Activated CD8-positive, alpha-beta T cell treated with anti-CD3 and anti-CD28 coated beads, Interleukin-2, amount 10 ng/mL, durations not matched to agents 7 days and 5 days (primary cell): ENCODE results near the gene RICTOR. TPM values are rescaled to one million over a fixed set of nuclear protein-coding genes. Genes with fewer than 3 reads are reported as not detected.

Experiments used
- ATAC-seq: fragments of 150-1000 bp; cut with Tn5 transposase; one replicate; pipeline ENCODE4 v1.10.0; 2021; ENCODE audit warnings: moderate library complexity
- CTCF ChIA-PET: fragments of 350-600 bp; sonication (Branson Sonifier 250); formaldehyde crosslinking; loops from one replicate; lab custom pipeline; 2021; ENCODE audit warnings: antibody characterized with exemption; lab: Charles Lee
- POLR2A ChIA-PET: fragments of 350-600 bp; sonication (Branson Sonifier 250); formaldehyde crosslinking; loops from one replicate; lab custom pipeline; 2021; ENCODE audit warnings: antibody characterized with exemption; lab: Charles Lee
- DNase-seq: peaks from one replicate; pipeline ENCODE4 v3.0.0-alpha.2; 2020
- H3K27ac Mint-ChIP-seq: one replicate; pipeline ENCODE4 v1.8.0; 2021; ENCODE audit warnings: mild to moderate bottlenecking, mixed read lengths
- H3K27me3 Mint-ChIP-seq: one replicate; pipeline ENCODE4 v1.8.0; 2021; ENCODE audit warnings: low read depth, mixed read lengths
- H3K36me3 Mint-ChIP-seq: one replicate; pipeline ENCODE4 v1.8.0; 2021; ENCODE audit warnings: low read depth, mixed read lengths
- H3K4me1 Mint-ChIP-seq: one replicate; pipeline ENCODE4 v1.8.0; 2021; ENCODE audit warnings: low read depth, mixed read lengths
- H3K4me3 Mint-ChIP-seq: one replicate; pipeline ENCODE4 v1.8.0; 2021; ENCODE audit warnings: mild to moderate bottlenecking, mixed read lengths
- H3K9me3 Mint-ChIP-seq: one replicate; pipeline ENCODE4 v1.8.0; 2022; ENCODE audit warnings: mixed read lengths; ENCODE audit not compliant: insufficient read depth
- total RNA-seq, 2 experiments: library from RNA; stranded (reverse); gene quantifications; one replicate each; pipeline ENCODE4 v1.2.3, GENCODE V29; 2021

The RICTOR gene
- total RNA-seq, 2 experiments from 2014 or later: 38.8 to 41.6 TPM

GRCh38 chr5:38926121-38926520 lies 148.1 kb downstream of the RICTOR start:
- Mint-ChIP-seq H3K27me3 (peaks cover 45% of the 10 kb centered on the region), H3K36me3 (no peaks in the 10 kb centered on the region), H3K4me3 (no peak overlapping the region), H3K27ac (no peak overlapping the region), H3K9me3 (no peaks in the 10 kb centered on the region), H3K4me1 (no peaks in the 10 kb centered on the region)
- ChIA-PET POLR2A (no interaction called here), CTCF (no interaction called here)
- DNase-seq (no peak), ATAC-seq (no peak)

DNA sequence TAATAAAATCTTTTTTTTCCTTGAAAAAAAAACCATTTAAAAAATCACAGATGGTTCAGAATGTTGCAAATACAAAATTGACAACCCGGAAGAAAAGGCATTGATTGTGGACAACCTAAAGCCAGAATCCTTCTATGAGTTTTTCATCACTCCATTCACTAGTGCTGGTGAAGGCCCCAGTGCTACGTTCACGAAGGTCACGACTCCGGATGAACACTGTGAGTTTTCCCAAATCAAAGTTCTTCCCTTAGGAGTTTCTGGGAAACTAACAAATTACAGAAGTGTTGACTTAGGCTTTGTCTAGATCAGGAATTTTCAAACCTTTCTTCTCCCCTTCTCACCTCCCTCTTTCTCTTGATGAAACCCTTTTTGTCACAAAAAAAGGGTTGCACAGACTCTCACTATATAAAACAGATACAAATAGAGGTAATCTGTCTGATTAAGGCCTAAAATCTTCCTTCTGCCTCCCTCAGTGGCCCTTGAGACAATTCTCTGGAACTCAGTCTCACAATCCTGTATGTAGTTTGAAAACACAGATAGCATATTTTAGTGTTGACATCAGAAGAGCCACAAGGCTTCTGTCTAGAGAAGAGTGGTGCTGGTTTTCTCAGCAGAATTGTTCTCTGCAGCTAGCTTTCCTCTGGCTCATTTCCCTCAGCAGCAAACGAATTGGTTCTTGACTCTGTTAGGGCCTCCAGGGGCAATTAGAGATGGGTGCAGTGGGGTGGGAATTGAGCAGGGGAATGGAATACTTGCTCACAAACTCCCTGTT lies 148.9 kb downstream of the RICTOR start:
- no peak overlapping the region for H3K27ac Mint-ChIP-seq
- peaks cover 42% of the 10 kb centered on the region for H3K27me3 Mint-ChIP-seq
- no peak for DNase-seq
- H3K4me3 Mint-ChIP-seq: no peak overlapping the region
- ATAC-seq: no peak
- no peaks in the 10 kb centered on the region for H3K9me3 Mint-ChIP-seq
- ChIA-PET CTCF (interaction anchor here (1.1 to 1.3 kb wide), 2 partner anchors 116 to 484 kb away, joined by 3 to 4 read pairs; no protein-coding TSS in a partner anchor), POLR2A (no interaction called here)
- H3K36me3 Mint-ChIP-seq: no peaks in the 10 kb centered on the region
- H3K4me1 Mint-ChIP-seq: no peaks in the 10 kb centered on the region

DNA sequence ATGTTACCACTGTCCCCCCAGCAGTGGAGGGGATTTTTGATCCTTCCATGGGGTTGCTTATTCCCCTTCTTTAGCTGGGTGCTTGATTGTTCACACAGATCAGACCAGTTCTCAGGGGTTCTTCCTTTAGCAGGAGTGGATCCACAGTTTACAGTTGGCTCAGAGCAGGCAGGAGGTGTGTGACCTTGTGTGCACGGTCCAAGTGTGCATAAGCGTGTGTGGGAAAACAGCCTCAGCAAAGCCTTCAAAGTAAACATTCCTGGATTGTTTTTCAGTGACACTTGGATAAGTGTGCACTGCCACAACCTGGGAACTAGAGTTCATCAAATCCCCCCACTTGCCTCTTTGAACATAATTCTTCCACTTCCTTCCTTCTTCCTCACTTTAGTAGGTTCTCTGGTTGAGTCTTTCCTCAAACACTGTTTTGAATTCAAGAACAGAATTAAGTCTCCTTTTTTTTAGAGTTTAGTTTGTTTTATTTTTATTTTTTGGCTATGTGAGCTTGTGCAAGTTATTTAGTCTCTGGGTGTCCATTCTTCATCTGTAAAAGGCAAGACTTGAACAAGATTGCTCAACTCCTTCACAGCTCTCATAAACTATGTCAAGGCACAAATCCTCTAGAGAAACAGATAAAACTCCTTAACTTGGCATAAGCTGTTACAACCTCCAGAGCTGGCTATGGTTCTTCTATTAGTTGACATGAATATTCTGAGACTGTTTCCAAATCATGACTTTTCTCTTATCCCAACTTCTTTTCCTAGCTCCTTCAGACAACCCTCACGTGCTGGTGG lies 150.3 kb downstream of the RICTOR start:
- H3K36me3 Mint-ChIP-seq: no peaks in the 10 kb centered on the region
- POLR2A ChIA-PET: no interaction called here
- no peak overlapping the region for H3K27ac Mint-ChIP-seq
- no peak for ATAC-seq
- CTCF ChIA-PET: interaction anchor here (1.3 to 2.9 kb wide), 2 partner anchors 114 to 483 kb away, joined by 4 to 14 read pairs; no protein-coding TSS in a partner anchor
- H3K4me1 Mint-ChIP-seq: no peaks in the 10 kb centered on the region
- peaks cover 37% of the 10 kb centered on the region for H3K27me3 Mint-ChIP-seq
- no peak for DNase-seq
- H3K9me3 Mint-ChIP-seq: no peaks in the 10 kb centered on the region
- no peak overlapping the region for H3K4me3 Mint-ChIP-seq

DNA sequence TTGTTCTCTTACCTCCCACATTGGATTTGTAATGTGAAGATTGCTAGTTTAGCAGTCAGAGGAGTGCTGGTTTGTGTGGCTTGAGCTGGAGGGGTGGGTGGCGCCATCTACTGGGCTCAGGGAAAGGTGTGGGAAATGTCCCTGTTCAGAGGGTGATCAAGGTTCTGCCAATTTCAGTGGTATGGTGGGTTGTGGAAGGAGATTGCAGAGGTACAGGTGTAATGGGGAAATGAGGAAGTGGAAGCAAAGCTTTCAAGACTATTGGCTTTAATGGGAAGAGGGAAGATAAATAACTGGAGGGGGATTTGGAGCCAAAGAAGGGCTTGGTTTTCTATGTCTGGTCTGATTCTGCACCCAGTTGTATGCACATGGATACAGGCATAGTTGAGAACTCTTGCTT lies 152.0 kb downstream of the RICTOR start:
- Mint-ChIP-seq H3K27ac (no peak overlapping the region), H3K4me1 (no peaks in the 10 kb centered on the region), H3K36me3 (no peaks in the 10 kb centered on the region), H3K4me3 (no peak overlapping the region), H3K9me3 (no peaks in the 10 kb centered on the region), H3K27me3 (peaks cover 28% of the 10 kb centered on the region)
- POLR2A ChIA-PET: no interaction called here
- DNase-seq: peak; percentile 58
- CTCF ChIA-PET: interaction anchor here (0.7 to 2.9 kb wide), 14 partner anchors 9 to 625 kb away, joined by 3 to 14 read pairs (median 3); no protein-coding TSS in a partner anchor
- peak; percentile 67 for ATAC-seq

- POLR2A ChIA-PET: no interaction called here
- DNase-seq (no peak), ATAC-seq (no peak)
- CTCF ChIA-PET: interaction anchor here (0.9 to 2.9 kb wide), 9 partner anchors 10 to 500 kb away, joined by 3 to 14 read pairs (median 3); no protein-coding TSS in a partner anchor
- no peak overlapping the region for H3K27ac Mint-ChIP-seq
- H3K9me3 Mint-ChIP-seq: no peaks in the 10 kb centered on the region
- H3K36me3 Mint-ChIP-seq: no peaks in the 10 kb centered on the region
- H3K4me1 Mint-ChIP-seq: no peaks in the 10 kb centered on the region
- H3K4me3 Mint-ChIP-seq: no peak overlapping the region
- H3K27me3 Mint-ChIP-seq: peaks cover 26% of the 10 kb centered on the region
Observed at GRCh38 chr5:38921174-38921573, 153.0 kb downstream of the RICTOR start.

DNA sequence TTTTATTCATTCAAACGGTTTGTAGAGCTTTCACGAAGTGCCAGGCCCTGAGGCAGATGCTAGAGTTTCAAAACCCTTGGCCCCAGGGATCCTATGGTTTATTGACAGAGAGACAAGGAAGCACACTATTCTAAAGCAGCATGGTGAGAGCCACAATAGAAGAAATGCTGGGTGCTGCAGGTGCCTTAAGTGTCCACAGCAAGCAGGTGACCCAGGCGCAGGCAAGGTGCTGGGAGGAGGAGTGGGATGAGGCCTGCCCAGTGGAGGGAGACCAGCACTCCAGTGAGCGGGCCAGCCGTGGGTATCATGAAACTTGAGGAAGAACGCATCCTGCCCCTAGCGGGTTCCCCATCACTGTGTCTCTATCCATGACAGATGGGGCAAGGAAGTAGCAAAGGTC lies 157.4 kb downstream of the RICTOR start:
- ATAC-seq (no peak), DNase-seq (no peak)
- Mint-ChIP-seq H3K4me1 (no peaks in the 10 kb centered on the region), H3K27ac (no peak overlapping the region), H3K4me3 (no peak overlapping the region), H3K36me3 (no peaks in the 10 kb centered on the region), H3K27me3 (peaks cover 15% of the 10 kb centered on the region), H3K9me3 (no peaks in the 10 kb centered on the region)
- CTCF ChIA-PET: no interaction called here
- POLR2A ChIA-PET: no interaction called here

DNA sequence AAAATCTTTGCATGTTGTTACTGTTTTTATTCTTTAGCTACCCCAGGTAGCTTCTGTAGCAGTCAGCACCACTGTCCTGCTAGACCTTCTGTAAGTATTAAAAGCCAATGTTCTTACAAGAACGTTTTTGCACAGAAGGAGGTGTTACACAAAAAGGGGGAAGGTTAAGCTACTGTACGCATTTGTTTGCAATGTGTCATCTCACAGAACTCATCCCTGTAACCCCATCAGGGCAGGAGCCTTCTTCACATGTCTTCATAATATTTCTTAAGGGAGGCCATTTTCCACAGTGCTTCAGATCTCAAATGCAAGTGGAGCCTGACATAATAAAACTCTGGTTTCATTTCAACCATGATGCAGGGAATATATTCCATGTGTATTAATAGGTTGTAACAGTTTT lies 160.5 kb downstream of the RICTOR start:
- no peaks in the 10 kb centered on the region for H3K9me3 Mint-ChIP-seq
- no peak overlapping the region for H3K27ac Mint-ChIP-seq
- H3K4me3 Mint-ChIP-seq: no peak overlapping the region
- no peaks in the 10 kb centered on the region for H3K4me1 Mint-ChIP-seq
- H3K27me3 Mint-ChIP-seq: peaks cover 26% of the 10 kb centered on the region
- no peaks in the 10 kb centered on the region for H3K36me3 Mint-ChIP-seq
- no peak for DNase-seq
- POLR2A ChIA-PET: no interaction called here
- ATAC-seq: no peak
- CTCF ChIA-PET: no interaction called here

DNA sequence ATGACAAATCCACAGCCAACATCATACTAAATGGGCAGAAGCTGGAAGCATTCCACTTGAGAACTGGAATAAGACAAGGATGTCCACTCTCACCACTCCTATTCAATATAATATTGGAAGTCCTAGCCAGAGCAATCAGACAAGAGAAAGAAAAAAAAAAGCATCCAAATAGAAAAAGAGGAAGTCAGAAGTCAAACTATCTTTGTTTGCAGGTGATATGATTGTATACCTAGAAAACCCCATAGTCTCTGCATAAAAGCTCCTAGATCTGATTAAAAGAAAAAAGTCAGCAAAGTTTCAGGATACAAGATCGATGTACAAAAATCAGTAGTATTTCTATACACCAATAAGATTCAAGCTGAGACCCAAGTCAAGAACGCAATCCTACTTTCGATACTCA lies 162.3 kb downstream of the RICTOR start:
- Mint-ChIP-seq H3K27ac (no peak overlapping the region), H3K4me1 (no peaks in the 10 kb centered on the region), H3K9me3 (no peaks in the 10 kb centered on the region), H3K36me3 (no peaks in the 10 kb centered on the region), H3K4me3 (no peak overlapping the region), H3K27me3 (peaks cover 26% of the 10 kb centered on the region)
- ChIA-PET POLR2A (no interaction called here), CTCF (no interaction called here)
- ATAC-seq (no peak), DNase-seq (no peak)

DNA sequence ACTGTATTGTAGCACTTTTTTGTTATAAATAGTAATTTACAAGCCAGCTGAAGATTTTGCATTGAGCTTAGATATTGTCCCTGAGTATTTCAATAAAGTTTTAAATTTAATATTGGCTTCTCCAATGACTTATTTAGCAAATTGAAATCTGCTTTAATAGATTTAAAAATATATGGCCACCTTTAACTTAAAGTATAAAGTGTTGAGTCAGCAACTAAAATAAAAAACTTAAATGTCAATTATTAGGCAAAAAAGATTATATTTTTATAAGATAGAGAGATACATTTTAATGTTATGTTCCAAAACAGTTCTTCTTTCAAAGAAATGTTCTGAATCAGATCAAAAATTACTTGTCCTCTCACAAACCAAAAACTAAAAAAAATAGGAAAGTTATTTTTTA lies 167.7 kb downstream of the RICTOR start:
- ChIA-PET POLR2A (no interaction called here), CTCF (no interaction called here)
- Mint-ChIP-seq H3K9me3 (no peaks in the 10 kb centered on the region), H3K36me3 (no peaks in the 10 kb centered on the region), H3K27ac (no peak overlapping the region), H3K4me3 (no peak overlapping the region), H3K4me1 (no peaks in the 10 kb centered on the region), H3K27me3 (peaks cover 10% of the 10 kb centered on the region)
- ATAC-seq: no peak
- no peak for DNase-seq

DNA sequence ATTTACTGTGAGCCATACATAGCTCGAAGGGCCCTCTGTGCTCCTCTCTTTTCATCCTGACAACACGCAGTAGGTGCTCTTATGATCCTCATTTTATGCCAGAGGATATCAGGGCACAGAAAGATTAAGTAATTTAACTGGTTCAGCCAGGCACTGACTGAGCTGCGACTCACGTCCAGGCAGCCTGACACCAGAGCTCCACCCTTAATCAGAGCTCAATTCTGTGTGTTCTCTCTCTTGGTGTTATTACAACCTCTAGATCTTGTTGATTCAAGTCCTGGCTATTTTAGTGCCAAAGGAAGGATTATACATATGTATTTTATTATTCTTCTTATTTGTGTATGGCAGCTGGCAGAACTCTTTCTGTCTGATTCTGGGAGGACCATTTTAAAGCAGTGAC lies 168.7 kb downstream of the RICTOR start:
- ATAC-seq (no peak), DNase-seq (no peak)
- H3K27ac Mint-ChIP-seq: no peak overlapping the region
- no peaks in the 10 kb centered on the region for H3K9me3 Mint-ChIP-seq
- H3K4me1 Mint-ChIP-seq: no peaks in the 10 kb centered on the region
- peaks cover 2% of the 10 kb centered on the region for H3K27me3 Mint-ChIP-seq
- no peaks in the 10 kb centered on the region for H3K36me3 Mint-ChIP-seq
- no peak overlapping the region for H3K4me3 Mint-ChIP-seq
- POLR2A ChIA-PET: no interaction called here
- CTCF ChIA-PET: no interaction called here

- Mint-ChIP-seq H3K4me3 (no peak overlapping the region), H3K27ac (no peak overlapping the region), H3K4me1 (no peaks in the 10 kb centered on the region), H3K36me3 (no peaks in the 10 kb centered on the region), H3K27me3 (peaks cover 17% of the 10 kb centered on the region), H3K9me3 (peaks cover 3% of the 10 kb centered on the region)
- no peak for DNase-seq
- CTCF ChIA-PET: no interaction called here
- POLR2A ChIA-PET: no interaction called here
- no peak for ATAC-seq
Observed at GRCh38 chr5:38899936-38900335, 174.3 kb downstream of the RICTOR start.

GRCh38 chr5:38896760-38897159 lies 177.4 kb downstream of the RICTOR start:
- ATAC-seq: no peak
- POLR2A ChIA-PET: no interaction called here
- no peak overlapping the region for H3K27ac Mint-ChIP-seq

More at GRCh38 chr5:38896760-38897159, 177.4 kb downstream of the RICTOR start:
- peaks cover 23% of the 10 kb centered on the region for H3K27me3 Mint-ChIP-seq
- no peaks in the 10 kb centered on the region for H3K4me1 Mint-ChIP-seq
- peaks cover 3% of the 10 kb centered on the region for H3K9me3 Mint-ChIP-seq
- no peak for DNase-seq
- CTCF ChIA-PET: no interaction called here
- H3K4me3 Mint-ChIP-seq: no peak overlapping the region
- H3K36me3 Mint-ChIP-seq: no peaks in the 10 kb centered on the region
